Liver (tissue), 9 donors: ENCODE results near the gene GARIN3. TPM values are rescaled to one million over a fixed set of nuclear protein-coding genes. Genes with fewer than 3 reads are reported as not detected.

Experiments
- DNase-seq: peaks from one replicate; pipeline ENCODE4 v3.0.0-alpha.2; 2017; ENCODE audit warnings: low spot score
- H3K27ac ChIP-seq, 2 donors: one replicate each; pipeline ENCODE4 v1.7.0; 2013; ENCODE audit warnings: inconsistent platforms in 2 of 2, low read length in 2 of 2, control low read depth in 1 of 2, low read depth in 1 of 2, mild to moderate bottlenecking in 1 of 2
- H3K27me3 ChIP-seq, 4 donors: one replicate each; pipeline versions ENCODE4 v1.6.1 to v1.7.0; 2013; ENCODE audit warnings: low read length in 3 of 4, inconsistent platforms in 1 of 4, mild to moderate bottlenecking in 1 of 4, moderate library complexity in 1 of 4; ENCODE audit not compliant: control insufficient read depth in 4 of 4, insufficient read depth in 4 of 4
- H3K36me3 ChIP-seq, 4 donors: one replicate each; pipeline versions ENCODE4 v1.6.1 to v1.7.0; 2013; ENCODE audit warnings: low read length in 3 of 4, mild to moderate bottlenecking in 3 of 4, low read depth in 1 of 4, moderate library complexity in 1 of 4; ENCODE audit not compliant: control insufficient read depth in 4 of 4, insufficient read depth in 3 of 4
- H3K4me1 ChIP-seq, 4 donors: one replicate each; pipeline versions ENCODE4 v1.6.1 to v1.7.0; 2013; ENCODE audit warnings: low read length in 3 of 4, mild to moderate bottlenecking in 3 of 4, moderate library complexity in 1 of 4; ENCODE audit not compliant: control insufficient read depth in 4 of 4, insufficient read depth in 4 of 4
- H3K4me3 ChIP-seq, 3 donors: one replicate each; pipeline versions ENCODE4 v1.6.1 to v1.7.0; 2013; ENCODE audit warnings: low read length in 3 of 3, control low read depth in 1 of 3, low read depth in 1 of 3, mild to moderate bottlenecking in 1 of 3
- H3K9ac ChIP-seq, 2 donors: one replicate each; pipeline ENCODE4 v1.7.0; 2013; ENCODE audit warnings: low read length in 2 of 2, mild to moderate bottlenecking in 2 of 2, moderate library complexity in 2 of 2, control low read depth in 1 of 2, low read depth in 1 of 2
- H3K9me3 ChIP-seq, 4 donors: one replicate each; pipeline versions ENCODE4 v1.6.1 to v1.7.0; 2013; ENCODE audit warnings: low read length in 3 of 4; ENCODE audit not compliant: control insufficient read depth in 4 of 4
- ATF3 ChIP-seq: IDR thresholded peaks from 2 replicates; pipeline ENCODE4 v1.6.1; 2016; ENCODE audit warnings: antibody characterized with exemption
- CTCF ChIP-seq: fragments of 150-350 bp; IDR thresholded peaks from 2 replicates; pipeline ENCODE4 v1.5.1; 2017; ENCODE audit warnings: improper control_type of control experiment, low read depth, low read length; ENCODE audit not compliant: missing input control
- EGR1 ChIP-seq, 2 donors: IDR thresholded peaks; 2 replicates each; pipeline ENCODE4 v1.6.1; 2016 to 2018; ENCODE audit warnings: antibody characterized with exemption in 2 of 2, low read depth in 2 of 2
- FOXA1 ChIP-seq: IDR thresholded peaks from 2 replicates; pipeline ENCODE4 v1.6.1; 2016; ENCODE audit warnings: antibody characterized with exemption
- FOXA2 ChIP-seq: IDR thresholded peaks from 2 replicates; pipeline ENCODE4 v1.6.1; 2016; ENCODE audit warnings: antibody characterized with exemption
- GABPA ChIP-seq, 2 donors: IDR thresholded peaks in 1 of 2; conservative IDR thresholded peaks in 1 of 2; 2 replicates each; pipeline ENCODE4 v1.6.1; 2016; ENCODE audit warnings: antibody characterized with exemption in 2 of 2, mild to moderate bottlenecking in 1 of 2, moderate library complexity in 1 of 2
- HNF4A ChIP-seq, 2 donors: conservative IDR thresholded peaks; 2 replicates each; pipeline ENCODE4 v1.6.1; 2016; ENCODE audit warnings: antibody characterized with exemption in 2 of 2, mild to moderate bottlenecking in 2 of 2
- HNF4G ChIP-seq: IDR thresholded peaks from 2 replicates; pipeline ENCODE4 v1.6.1; 2016; ENCODE audit warnings: antibody characterized with exemption
- JUND ChIP-seq, 2 donors: IDR thresholded peaks; 2 replicates each; pipeline ENCODE4 v1.6.1; 2016; ENCODE audit warnings: antibody characterized with exemption in 2 of 2
- MAX ChIP-seq: IDR thresholded peaks from 2 replicates; pipeline ENCODE4 v1.6.1; 2016; ENCODE audit warnings: antibody characterized with exemption
- NR2F2 ChIP-seq: IDR thresholded peaks from 2 replicates; pipeline ENCODE4 v1.6.1; 2016; ENCODE audit warnings: antibody characterized with exemption
- RAD21 ChIP-seq, 2 donors: IDR thresholded peaks; 2 replicates each; pipeline ENCODE4 v1.6.1; 2016; ENCODE audit warnings: antibody characterized with exemption in 2 of 2, mild to moderate bottlenecking in 2 of 2
- REST ChIP-seq: IDR thresholded peaks from 2 replicates; pipeline ENCODE4 v1.6.1; 2016; ENCODE audit warnings: antibody characterized with exemption, mild to moderate bottlenecking
- RXRA ChIP-seq, 2 donors: IDR thresholded peaks; 2 replicates each; pipeline ENCODE4 v1.6.1; 2017 to 2018; ENCODE audit warnings: antibody characterized with exemption in 2 of 2, mild to moderate bottlenecking in 1 of 2
- SP1 ChIP-seq: IDR thresholded peaks from 2 replicates; pipeline ENCODE4 v1.6.1; 2018; ENCODE audit warnings: antibody characterized with exemption, mild to moderate bottlenecking
- TAF1 ChIP-seq: conservative IDR thresholded peaks from 2 replicates; pipeline ENCODE4 v1.6.1; 2016; ENCODE audit warnings: antibody characterized with exemption, mild to moderate bottlenecking
- YY1 ChIP-seq: IDR thresholded peaks from 2 replicates; pipeline ENCODE4 v1.6.1; 2016; ENCODE audit warnings: antibody characterized with exemption, mild to moderate bottlenecking
- ZBTB33 ChIP-seq: IDR thresholded peaks from 2 replicates; pipeline ENCODE4 v1.6.1; 2016; ENCODE audit warnings: antibody characterized with exemption
- WGBS: extraction: QIAGEN DNeasy Blood & Tissue Kit; methylation state at CpG from one replicate; pipeline ENCODE4 v1.1.7; 2013; 5-methylcytosine and 5-hydroxymethylcytosine counted together
- polyA plus RNA-seq, 2 donors: library from polyadenylated mRNA; stranded (reverse) in 1 of 2; unstranded in 1 of 2; fragments of 200-250 nt in 1 of 2; fragments of >200 nt in 1 of 2; fragmentation: Nextera tagmentation in 1 of 2; extraction: Ambion mirVana in 1 of 2; gene quantifications; one replicate each; pipeline versions ENCODE4 v1.2.1 to v1.2.3, GENCODE V29; 2013 to 2015
- total RNA-seq, 2 donors: library from RNA; depleted of rRNA; stranded (reverse); fragments of >200 nt; gene quantifications; one replicate each; pipeline ENCODE4 v1.2.3, GENCODE V29; 2014
- donor health status: healthy.
- donor health status: healthy.
- donor health status: healthy.
- donor health status: healthy.
- donor health status: healthy.

The GARIN3 gene
- total and polyA plus RNA-seq, 4 donors, result not detected

- TF ChIP-seq ZBTB33, result no peak
- TF ChIP-seq REST, result no peak
- no peak for TF ChIP-seq RAD21 (IDR thresholded peaks at IDR 0.05)
- TF ChIP-seq SP1, result no peak
- no peak for TF ChIP-seq CTCF
- no peak for TF ChIP-seq YY1
- TF ChIP-seq NR2F2, result no peak
- no peak for TF ChIP-seq FOXA1
- no peak for TF ChIP-seq ATF3
- no peak for TF ChIP-seq TAF1
- TF ChIP-seq HNF4G, result no peak
- no peak for TF ChIP-seq JUND (IDR thresholded peaks at IDR 0.05)
- TF ChIP-seq HNF4A (conservative IDR thresholded peaks at IDR 0.05), result no peak
- TF ChIP-seq MAX, result no peak
- TF ChIP-seq GABPA (IDR thresholded peaks at IDR 0.05 in 1 of 2, conservative IDR thresholded peaks at IDR 0.05 in 1 of 2), result no peak
- no peak for TF ChIP-seq RXRA (IDR thresholded peaks at IDR 0.05)
- TF ChIP-seq EGR1 (IDR thresholded peaks at IDR 0.05; ENCODE audit: low read depth in 2 of 2), result no peak
- no peak for TF ChIP-seq FOXA2
- no peak overlapping the region for H3K4me3 ChIP-seq
- DNase-seq, result no peak
- H3K36me3 ChIP-seq, result no peaks in the 10 kb centered on the region
- peaks cover 0 to 2% (median 0%) of the 10 kb centered on the region in 4 donors for H3K9me3 ChIP-seq
- H3K27ac ChIP-seq, result no peak overlapping the region
- H3K27me3 ChIP-seq, result peaks cover 0 to 4% (median 0%) of the 10 kb centered on the region in 4 donors
- no peak overlapping the region for H3K9ac ChIP-seq
- 39% methylated on average over 4 of the region's 4 CpGs for WGBS
- no peaks in the 10 kb centered on the region for H3K4me1 ChIP-seq
Measured at GRCh38 chr5:157203417-157203816, 37.4 kb upstream of the GARIN3 start.
